Thyroid gland (tissue), 4 donors: ENCODE measurements around the gene ZBED6. TPM values are rescaled to one million over a fixed set of nuclear protein-coding genes. Genes with fewer than 3 reads are reported as not detected.

ENCODE experiments used
- DNase-seq, 2 donors: peaks; one replicate each; pipeline ENCODE4 v3.0.0-alpha.2; 2019
- H3K27ac ChIP-seq, 3 donors: fragments of 200-600 bp; sonication (generic); 1 replicate in 2 of 3; 2 replicates in 1 of 3; pipeline ENCODE4 v1.5.1; 2016 to 2019; ENCODE audit warnings: mild to moderate bottlenecking in 1 of 3, moderate library complexity in 1 of 3
- H3K27me3 ChIP-seq: fragments of 200-600 bp; sonication (generic); one replicate; pipeline ENCODE4 v1.5.1; 2019
- H3K36me3 ChIP-seq, 2 donors: fragments of 200-600 bp; sonication (generic); one replicate each; pipeline ENCODE4 v1.5.1; 2016 to 2019
- H3K4me1 ChIP-seq, 2 donors: fragments of 200-600 bp; sonication (generic); one replicate each; pipeline ENCODE4 v1.5.1; 2017 to 2019
- H3K4me3 ChIP-seq, 3 donors: fragments of 200-600 bp; sonication (generic); replicated peaks in 1 of 3; 1 replicate in 2 of 3; 2 replicates in 1 of 3; pipeline ENCODE4 v1.5.1; 2016; ENCODE audit warnings: mild to moderate bottlenecking in 1 of 3
- H3K9me3 ChIP-seq: fragments of 200-600 bp; sonication (generic); one replicate; pipeline ENCODE4 v1.5.1; 2017
- CTCF ChIP-seq, 6 experiments: fragments of 200-600 bp in 3 of 6; fragments of 450-650 bp in 3 of 6; sonication (generic) in 3 of 6; IDR thresholded peaks; one replicate each; pipeline ENCODE4 v1.5.1; 2016 to 2019; ENCODE audit warnings: antibody characterized with exemption in 6 of 6, mild to moderate bottlenecking in 2 of 6, inconsistent platforms in 1 of 6, moderate library complexity in 1 of 6
- POLR2A ChIP-seq, 2 donors: fragments of 450-650 bp; IDR thresholded peaks; one replicate each; pipeline ENCODE4 v1.6.1; 2017; ENCODE audit warnings: antibody characterized with exemption in 2 of 2, mild to moderate bottlenecking in 2 of 2, moderate library complexity in 1 of 2
- WGBS, 2 donors: methylation state at CpG; one replicate each; pipeline ENCODE4 v1.1.5; 2017; 5-methylcytosine and 5-hydroxymethylcytosine counted together
- intact Hi-C: fragments of 100-400 bp; cut with DNase I; formaldehyde crosslinking; loops from one replicate; pipeline ENCODE4 v1.15.1; 2023
- total RNA-seq, 4 donors: library from RNA; depleted of rRNA; stranded (reverse); fragments of >200 nt; gene quantifications; one replicate each; pipeline ENCODE4 v1.2.3, GENCODE V29; 2016

ZBED6 gene
- total RNA-seq, 4 donors from 2014 or later = 17.6 to 33.2 (median 28.5) TPM

GRCh38 chr1:203772836-203773235, 22.6 kb upstream of the ZBED6 start:
- no peaks in the 10 kb centered on the region for H3K27me3 ChIP-seq
- no peak for DNase-seq
- intact Hi-C loops = no loop called here
- no peak overlapping the region for H3K27ac ChIP-seq
- H3K4me1 ChIP-seq = peaks cover 0 to 9% of the 10 kb centered on the region in 2 donors
- TF ChIP-seq CTCF (IDR thresholded peaks at IDR 0.05) = no peak
- TF ChIP-seq POLR2A (IDR thresholded peaks at IDR 0.05) = no peak
- no peak overlapping the region for H3K4me3 ChIP-seq
- no peaks in the 10 kb centered on the region for H3K9me3 ChIP-seq
- no peaks in the 10 kb centered on the region for H3K36me3 ChIP-seq
- WGBS, 2 donors = 100% methylated on average over 1 of the region's 1 CpG

- 71 to 72% methylated on average over 4 of the region's 4 CpGs for WGBS, 2 donors
- intact Hi-C loops = no loop called here
- H3K4me3 ChIP-seq = no peak overlapping the region
- no peak overlapping the region for H3K27ac ChIP-seq
- no peaks in the 10 kb centered on the region for H3K9me3 ChIP-seq
- no peaks in the 10 kb centered on the region for H3K36me3 ChIP-seq
- no peaks in the 10 kb centered on the region for H3K27me3 ChIP-seq
- DNase-seq = no peak
- TF ChIP-seq CTCF (IDR thresholded peaks at IDR 0.05) = peak in 2 of 6 experiments; percentile 13 to 15
- TF ChIP-seq POLR2A (IDR thresholded peaks at IDR 0.05) = no peak
- H3K4me1 ChIP-seq = no peaks in the 10 kb centered on the region
Observed at GRCh38 chr1:203776636-203777035, 18.8 kb upstream of the ZBED6 start.

- intact Hi-C loops = no loop called here
- H3K9me3 ChIP-seq = no peaks in the 10 kb centered on the region
- H3K27ac ChIP-seq = no peak overlapping the region
- H3K36me3 ChIP-seq = no peaks in the 10 kb centered on the region
- 83 to 84% methylated on average over 3 of the region's 3 CpGs for WGBS, 2 donors
- TF ChIP-seq POLR2A (IDR thresholded peaks at IDR 0.05) = no peak
- TF ChIP-seq CTCF (IDR thresholded peaks at IDR 0.05) = no peak
- H3K27me3 ChIP-seq = no peaks in the 10 kb centered on the region
- no peak overlapping the region for H3K4me3 ChIP-seq
- no peak for DNase-seq
- no peaks in the 10 kb centered on the region for H3K4me1 ChIP-seq
Observed at GRCh38 chr1:203777596-203777995, 17.8 kb upstream of the ZBED6 start.

- Histone ChIP-seq H3K4me1 (no peaks in the 10 kb centered on the region), H3K27me3 (no peaks in the 10 kb centered on the region), H3K9me3 (no peaks in the 10 kb centered on the region), H3K27ac (no peak overlapping the region), H3K4me3 (no peak overlapping the region), H3K36me3 (no peaks in the 10 kb centered on the region)
- WGBS, 2 donors = 81 to 89% methylated on average over 3 of the region's 3 CpGs
- no peak for DNase-seq
- intact Hi-C loops = no loop called here
- TF ChIP-seq POLR2A (IDR thresholded peaks at IDR 0.05) = no peak
- no peak for TF ChIP-seq CTCF (IDR thresholded peaks at IDR 0.05)
Observed at GRCh38 chr1:203778146-203778545, 17.3 kb upstream of the ZBED6 start.

GRCh38 chr1:203778789-203779188, 16.6 kb upstream of the ZBED6 start:
- Histone ChIP-seq H3K27ac (no peak overlapping the region), H3K4me3 (no peak overlapping the region), H3K9me3 (no peaks in the 10 kb centered on the region), H3K27me3 (no peaks in the 10 kb centered on the region), H3K4me1 (no peaks in the 10 kb centered on the region), H3K36me3 (no peaks in the 10 kb centered on the region)
- DNase-seq = no peak
- no peak for TF ChIP-seq CTCF (IDR thresholded peaks at IDR 0.05)
- TF ChIP-seq POLR2A (IDR thresholded peaks at IDR 0.05) = no peak
- intact Hi-C loops = no loop called here
- WGBS, 2 donors = 90 to 98% methylated on average over 4 of the region's 4 CpGs
